Osteoblast (primary cell): ENCODE data around the gene RHNO1. TPM values are rescaled to one million over a fixed set of nuclear protein-coding genes. Genes with fewer than 3 reads are reported as not detected.

Source experiments
- DNase-seq: peaks from one replicate; pipeline ENCODE4 v3.0.0; 2011; ENCODE audit warnings: low spot score, mixed read lengths; ENCODE audit not compliant: insufficient read length; ENCODE audit errors: missing footprints
- H2AFZ ChIP-seq: 2 replicates; pipeline ENCODE4 v1.6.0; 2011; ENCODE audit warnings: mild to moderate bottlenecking, low read length
- H3K27ac ChIP-seq: 2 replicates; pipeline ENCODE4 v1.5.1; 2011; ENCODE audit warnings: mild to moderate bottlenecking, low read depth, low read length, moderate library complexity
- H3K27me3 ChIP-seq: 2 replicates; pipeline ENCODE4 v1.6.0; 2012; ENCODE audit warnings: mild to moderate bottlenecking, control low read depth, inconsistent platforms, low read length, moderate library complexity; ENCODE audit not compliant: insufficient read depth
- H3K36me3 ChIP-seq: 2 replicates; pipeline ENCODE4 v1.5.1; 2011; ENCODE audit warnings: mild to moderate bottlenecking, low read length, control low read depth, moderate library complexity; ENCODE audit not compliant: insufficient read depth
- H3K4me1 ChIP-seq: 2 replicates; pipeline ENCODE4 v1.5.1; 2011; ENCODE audit warnings: mild to moderate bottlenecking, low read length, control low read depth, moderate library complexity; ENCODE audit not compliant: insufficient read depth
- H3K4me2 ChIP-seq: 2 replicates; pipeline ENCODE4 v1.6.0; 2011; ENCODE audit warnings: mild to moderate bottlenecking, low read length; ENCODE audit not compliant: insufficient read depth
- H3K4me3 ChIP-seq: fragments of 200-600 bp; sonication (generic); 3 replicates; pipeline ENCODE4 v1.5.1; 2012; ENCODE audit warnings: mild to moderate bottlenecking, low read length, inconsistent platforms; ENCODE audit not compliant: insufficient read depth
- H3K79me2 ChIP-seq: 2 replicates; pipeline ENCODE4 v1.6.0; 2012; ENCODE audit warnings: mild to moderate bottlenecking, low read length, control low read depth, inconsistent platforms; ENCODE audit not compliant: insufficient read depth
- H3K9me3 ChIP-seq: 2 replicates; pipeline ENCODE4 v1.5.1; 2011; ENCODE audit warnings: low read depth, low read length, control low read depth
- H4K20me1 ChIP-seq: 2 replicates; pipeline ENCODE4 v1.6.0; 2012; ENCODE audit warnings: mild to moderate bottlenecking, low read length, control low read depth; ENCODE audit not compliant: insufficient read depth
- total RNA-seq: library from RNA; depleted of rRNA; stranded (reverse); fragments of >200 nt; gene quantifications from 2 replicates; pipeline ENCODE4 v1.2.3, GENCODE V29; 2012
- TF ChIP-seq, protein P1 (sequence below): IDR thresholded peaks from 2 replicates; pipeline ENCODE4 v1.5.1; 2011; ENCODE audit warnings: mild to moderate bottlenecking, low read depth, low read length, moderate library complexity; ENCODE audit errors: extremely low read depth

Gene RHNO1
- total RNA-seq, 1 donor, result 28.6 TPM

DNA sequence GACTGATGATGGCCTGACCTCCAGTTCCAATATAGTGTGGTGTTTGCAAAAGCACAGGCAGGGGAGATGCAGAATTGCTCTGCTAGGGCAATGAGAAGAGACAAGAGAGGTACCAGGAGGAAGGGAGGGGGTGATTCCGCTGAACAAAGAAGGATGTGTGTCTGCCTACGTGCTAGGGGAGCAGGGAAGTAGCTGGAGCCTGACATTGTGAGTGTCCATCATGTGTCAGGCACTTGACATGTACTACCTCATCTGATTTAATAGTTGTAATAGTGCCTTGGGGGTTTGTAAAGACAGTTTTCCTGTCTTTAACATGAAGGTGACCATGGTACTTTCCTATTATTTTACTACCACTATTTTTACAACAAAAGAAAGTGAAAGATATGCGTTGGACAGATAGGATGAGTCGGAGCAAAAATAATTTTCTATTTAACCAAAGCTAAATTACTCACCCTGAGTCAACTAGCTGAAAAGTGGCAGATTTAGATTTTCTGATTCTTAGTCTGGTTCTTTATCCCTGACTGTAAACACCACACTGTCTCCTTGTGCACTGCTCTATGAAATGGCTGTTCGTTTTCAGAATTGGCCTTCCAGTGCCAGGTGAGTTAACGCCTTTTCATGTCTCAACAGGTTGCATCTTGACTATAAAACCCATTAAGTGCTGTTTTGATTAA lies 48.4 kb downstream of the RHNO1 start:
- Histone ChIP-seq H3K4me2 (peak overlapping the region; percentile 68), H3K79me2 (peaks cover 7% of the 10 kb centered on the region), H3K9me3 (no peaks in the 10 kb centered on the region), H3K27ac (peak overlapping the region; percentile 36), H3K4me3 (no peak overlapping the region), H3K4me1 (peaks cover 11% of the 10 kb centered on the region), H3K27me3 (no peaks in the 10 kb centered on the region), H3K36me3 (peaks cover 37% of the 10 kb centered on the region), H4K20me1 (peaks cover 2% of the 10 kb centered on the region), H2AFZ (no peak overlapping the region)
- TF ChIP-seq, protein P1, sequence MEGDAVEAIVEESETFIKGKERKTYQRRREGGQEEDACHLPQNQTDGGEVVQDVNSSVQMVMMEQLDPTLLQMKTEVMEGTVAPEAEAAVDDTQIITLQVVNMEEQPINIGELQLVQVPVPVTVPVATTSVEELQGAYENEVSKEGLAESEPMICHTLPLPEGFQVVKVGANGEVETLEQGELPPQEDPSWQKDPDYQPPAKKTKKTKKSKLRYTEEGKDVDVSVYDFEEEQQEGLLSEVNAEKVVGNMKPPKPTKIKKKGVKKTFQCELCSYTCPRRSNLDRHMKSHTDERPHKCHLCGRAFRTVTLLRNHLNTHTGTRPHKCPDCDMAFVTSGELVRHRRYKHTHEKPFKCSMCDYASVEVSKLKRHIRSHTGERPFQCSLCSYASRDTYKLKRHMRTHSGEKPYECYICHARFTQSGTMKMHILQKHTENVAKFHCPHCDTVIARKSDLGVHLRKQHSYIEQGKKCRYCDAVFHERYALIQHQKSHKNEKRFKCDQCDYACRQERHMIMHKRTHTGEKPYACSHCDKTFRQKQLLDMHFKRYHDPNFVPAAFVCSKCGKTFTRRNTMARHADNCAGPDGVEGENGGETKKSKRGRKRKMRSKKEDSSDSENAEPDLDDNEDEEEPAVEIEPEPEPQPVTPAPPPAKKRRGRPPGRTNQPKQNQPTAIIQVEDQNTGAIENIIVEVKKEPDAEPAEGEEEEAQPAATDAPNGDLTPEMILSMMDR, result no peak
- peak; percentile 47 for DNase-seq

DNA sequence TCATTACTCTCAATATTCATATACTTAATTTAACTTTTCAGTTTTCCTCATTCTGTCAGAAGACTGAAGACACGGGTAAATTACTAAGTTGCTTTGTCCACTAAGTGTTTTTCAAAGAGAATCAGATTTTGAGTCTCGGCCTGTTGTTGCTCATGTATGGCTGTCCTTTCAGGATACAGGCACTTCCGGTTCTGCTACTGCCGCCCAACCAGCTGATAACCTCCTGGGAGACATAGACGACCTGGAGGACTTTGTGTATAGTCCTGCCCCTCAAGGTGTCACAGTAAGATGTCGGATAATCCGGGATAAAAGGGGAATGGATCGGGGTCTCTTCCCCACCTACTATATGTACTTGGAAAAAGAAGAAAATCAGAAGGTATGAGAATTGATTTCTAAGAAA lies 53.8 kb downstream of the RHNO1 start:
- Histone ChIP-seq H3K4me1 (peaks cover 3% of the 10 kb centered on the region), H3K4me3 (no peak overlapping the region), H3K27ac (no peak overlapping the region), H3K4me2 (no peak overlapping the region), H2AFZ (no peak overlapping the region), H3K27me3 (no peaks in the 10 kb centered on the region), H3K79me2 (peaks cover 3% of the 10 kb centered on the region), H3K9me3 (no peaks in the 10 kb centered on the region), H4K20me1 (no peaks in the 10 kb centered on the region), H3K36me3 (peaks cover 61% of the 10 kb centered on the region)
- TF ChIP-seq, protein P1, result no peak
- DNase-seq, result no peak

DNA sequence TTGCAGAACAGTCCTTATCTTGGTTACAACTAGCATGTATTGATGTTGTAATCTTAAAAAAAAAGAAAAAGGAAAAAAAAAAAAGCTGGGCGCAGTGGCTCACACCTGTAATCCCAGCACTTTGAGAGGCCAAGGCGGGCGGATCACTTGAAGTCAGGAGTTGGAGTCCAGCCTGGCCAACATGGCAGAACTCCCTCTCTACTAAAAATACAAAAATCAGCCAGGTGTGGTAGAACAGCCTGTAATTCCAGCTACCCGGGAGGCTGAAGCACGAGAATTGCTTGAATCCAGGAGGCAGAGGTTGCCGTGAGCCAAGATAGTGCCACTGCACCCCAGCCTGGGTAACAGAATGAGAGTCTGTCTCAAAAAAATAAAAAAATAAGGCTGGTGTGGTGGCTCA lies 56.6 kb downstream of the RHNO1 start:
- Histone ChIP-seq H3K27ac (no peak overlapping the region), H3K36me3 (peaks cover 67% of the 10 kb centered on the region), H4K20me1 (no peaks in the 10 kb centered on the region), H3K9me3 (no peaks in the 10 kb centered on the region), H3K79me2 (no peaks in the 10 kb centered on the region), H3K27me3 (no peaks in the 10 kb centered on the region), H3K4me2 (no peak overlapping the region), H3K4me1 (no peaks in the 10 kb centered on the region), H2AFZ (no peak overlapping the region), H3K4me3 (no peak overlapping the region)
- TF ChIP-seq, protein P1, result no peak
- DNase-seq, result no peak

DNA sequence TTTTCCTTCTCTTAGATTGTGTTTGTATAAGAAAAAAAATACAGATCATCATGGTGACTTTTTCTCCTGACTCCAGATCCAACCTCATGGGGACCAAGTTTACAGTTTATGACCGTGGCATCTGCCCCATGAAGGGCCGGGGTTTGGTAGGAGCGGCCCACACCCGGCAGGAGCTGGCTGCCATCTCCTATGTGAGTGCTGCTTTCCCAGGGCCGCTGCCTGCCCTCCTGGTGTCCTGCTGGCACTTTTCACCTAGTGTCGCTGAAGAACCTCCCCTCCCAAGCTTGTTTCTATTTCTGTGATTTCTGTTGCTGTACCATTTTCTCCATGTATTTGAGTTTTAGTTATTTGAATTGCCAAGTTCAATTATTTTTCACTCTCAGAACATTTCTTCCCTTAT lies 57.3 kb downstream of the RHNO1 start:
- peaks cover 75% of the 10 kb centered on the region for H3K36me3 ChIP-seq

More for the DNA sequence above, 57.3 kb downstream of the RHNO1 start:
- Histone ChIP-seq H3K79me2 (no peaks in the 10 kb centered on the region), H3K27me3 (no peaks in the 10 kb centered on the region), H3K4me3 (no peak overlapping the region), H2AFZ (no peak overlapping the region), H3K27ac (no peak overlapping the region), H3K4me2 (no peak overlapping the region), H4K20me1 (no peaks in the 10 kb centered on the region), H3K4me1 (no peaks in the 10 kb centered on the region), H3K9me3 (no peaks in the 10 kb centered on the region)
- no peak for DNase-seq
- TF ChIP-seq, protein P1, result no peak
